GM18951 (cell line): ENCODE results near the gene ABHD5.
"Not testable (repeated sequence)": the region's sequence is repeated elsewhere in the genome, so short reads cannot be mapped to it uniquely, and the experiment has no call there.

Experiments
- POLR2A ChIP-seq: IDR thresholded peaks from 4 replicates; pipeline ENCODE4 v1.6.1; 2011; ENCODE audit warnings: mild to moderate bottlenecking; ENCODE audit not compliant: insufficient read length, insufficient read depth; ENCODE audit errors: extremely low read depth
- in situ Hi-C: fragments of 300-500 bp; cut with MboI; formaldehyde crosslinking; loops from one replicate; pipeline ENCODE4 v1.12.0; 2022; ENCODE audit warnings: low sequenced_read_pairs, mixed read lengths, inconsistent platforms; ENCODE audit not compliant: unreplicated experiment

Gene ABHD5

GRCh38 chr3:43674345-43675085 is 16.2 kb upstream of the ABHD5 start:
- no peak for TF ChIP-seq POLR2A
- in situ Hi-C loops: no loop called here

- TF ChIP-seq POLR2A: no peak
- in situ Hi-C loops: no loop called here
Observed at GRCh38 chr3:43675593-43675992, 15.1 kb upstream of the ABHD5 start.

- in situ Hi-C loops: no loop called here
- TF ChIP-seq POLR2A: no peak
Observed at GRCh38 chr3:43676441-43676840, 14.3 kb upstream of the ABHD5 start.

GRCh38 chr3:43678375-43678774 is 12.4 kb upstream of the ABHD5 start:
- in situ Hi-C loops: not testable (repeated sequence)

GRCh38 chr3:43678887-43679449 is 11.8 kb upstream of the ABHD5 start:
- in situ Hi-C loops: not testable (repeated sequence)

- in situ Hi-C loops: not testable (repeated sequence)
Observed at GRCh38 chr3:43680857-43681256, 9.9 kb upstream of the ABHD5 start.

- TF ChIP-seq POLR2A: no peak
- in situ Hi-C loops: no loop called here
Observed at GRCh38 chr3:43684944-43685343, 5.8 kb upstream of the ABHD5 start.

GRCh38 chr3:43685921-43686320 is 4.8 kb upstream of the ABHD5 start:
- TF ChIP-seq POLR2A: no peak
- in situ Hi-C loops: no loop called here

GRCh38 chr3:43686333-43686699 is 4.4 kb upstream of the ABHD5 start:
- TF ChIP-seq POLR2A: no peak

GRCh38 chr3:43686700-43687498 is 3.8 kb upstream of the ABHD5 start:
- TF ChIP-seq POLR2A: no peak
- in situ Hi-C loops: no loop called here

More at GRCh38 chr3:43686333-43686699, 4.4 kb upstream of the ABHD5 start:
- in situ Hi-C loops: no loop called here

- no peak for TF ChIP-seq POLR2A
- in situ Hi-C loops: no loop called here
Observed at GRCh38 chr3:43687499-43687811, 3.3 kb upstream of the ABHD5 start.

GRCh38 chr3:43688245-43688650 is 2.5 kb upstream of the ABHD5 start:
- in situ Hi-C loops: no loop called here
- TF ChIP-seq POLR2A: no peak

- in situ Hi-C loops: no loop called here
- TF ChIP-seq POLR2A: no peak
Observed at GRCh38 chr3:43689166-43689565, 1.6 kb upstream of the ABHD5 start.

GRCh38 chr3:43689766-43690399 is 855 bp upstream of the ABHD5 start:
- in situ Hi-C loops: no loop called here

More at GRCh38 chr3:43689766-43690399, 855 bp upstream of the ABHD5 start:
- no peak for TF ChIP-seq POLR2A
